H1 (cell line): ENCODE data around the gene PTPRC. TPM values are rescaled to one million over a fixed set of nuclear protein-coding genes. Genes with fewer than 3 reads are reported as not detected.

Experiments
- CTCF ChIA-PET: fragments of 300-600 bp; sonication (Branson Sonifier 250); formaldehyde crosslinking; loops from one replicate; lab custom pipeline; 2021; ENCODE audit not compliant: partially characterized antibody; lab: Charles Lee
- POLR2A ChIA-PET: fragments of 300-600 bp; sonication (Branson Sonifier 250); formaldehyde crosslinking; loops from one replicate; lab custom pipeline; 2021; ENCODE audit warnings: inconsistent platforms; ENCODE audit not compliant: partially characterized antibody; lab: Charles Lee
- DNase-seq, 2 experiments: peaks; one replicate each; pipeline versions ENCODE4 v3.0.0 to v3.0.0-alpha.2; 2010 to 2022; ENCODE audit warnings: low spot score in 2 of 2, low read depth in 1 of 2, mixed read lengths in 1 of 2
- FAIRE-seq: peaks from 2 replicates; lab custom pipeline; 2011; peaks lifted over from hg19 to GRCh38; lab: Jason Lieb, UNC
- H2AFZ ChIP-seq: 2 replicates; pipeline ENCODE4 v1.8.1; 2012; ENCODE audit warnings: low read length, inconsistent platforms
- H2AK5ac ChIP-seq: 2 replicates; pipeline ENCODE4 v1.6.1; 2013; ENCODE audit warnings: low read depth, low read length
- H2BK120ac ChIP-seq: replicated peaks from 2 replicates; pipeline ENCODE3; 2013; ENCODE audit warnings: low read depth, low read length, inconsistent platforms
- H2BK12ac ChIP-seq: 2 replicates; pipeline ENCODE4 v1.6.1; 2013; ENCODE audit warnings: low read depth, low read length
- H2BK15ac ChIP-seq: 2 replicates; pipeline ENCODE4 v1.6.1; 2013; ENCODE audit warnings: low read length
- H2BK20ac ChIP-seq: 2 replicates; pipeline ENCODE4 v1.6.1; 2013; ENCODE audit warnings: low read length
- H2BK5ac ChIP-seq: 2 replicates; pipeline ENCODE4 v1.6.1; 2013; ENCODE audit warnings: low read depth, low read length
- H3K14ac ChIP-seq: 2 replicates; pipeline ENCODE4 v1.6.1; 2013; ENCODE audit warnings: inconsistent platforms; ENCODE audit not compliant: insufficient read length
- H3K18ac ChIP-seq: 2 replicates; pipeline ENCODE4 v1.6.1; 2013; ENCODE audit warnings: low read length; ENCODE audit errors: extremely low read depth
- H3K23ac ChIP-seq: 2 replicates; pipeline ENCODE4 v1.6.1; 2013; ENCODE audit warnings: inconsistent platforms; ENCODE audit not compliant: insufficient read length
- H3K23me2 ChIP-seq: 2 replicates; pipeline ENCODE4 v1.6.1; 2013; ENCODE audit warnings: low read depth, low read length
- H3K27ac ChIP-seq: 2 replicates; pipeline ENCODE4 v1.6.1; 2011; ENCODE audit warnings: low read depth, low read length, inconsistent platforms
- H3K27me3 ChIP-seq, 4 experiments: replicated peaks in 1 of 4; 1 replicate in 1 of 4; 2 replicates in 3 of 4; pipeline versions ENCODE4 v1.6.1 to v1.8.1; 2011 to 2013; ENCODE audit warnings: low read length in 3 of 4, mild to moderate bottlenecking in 3 of 4, inconsistent platforms in 2 of 4, mixed read lengths in 2 of 4, moderate library complexity in 1 of 4; ENCODE audit not compliant: control insufficient read depth in 3 of 4, insufficient read depth in 3 of 4; ENCODE audit errors: extremely low read depth in 1 of 4
- H3K36me3 ChIP-seq, 4 experiments: 2 replicates each; pipeline versions ENCODE4 v1.6.1 to v1.8.1; 2011 to 2013; ENCODE audit warnings: mild to moderate bottlenecking in 4 of 4, low read length in 3 of 4, moderate library complexity in 2 of 4, control low read depth in 1 of 4, inconsistent platforms in 1 of 4; ENCODE audit not compliant: insufficient read depth in 4 of 4, control insufficient read depth in 2 of 4
- H3K4ac ChIP-seq: replicated peaks from 2 replicates; pipeline ENCODE3; 2013; ENCODE audit warnings: low read length, low read depth, mixed read lengths, inconsistent platforms; ENCODE audit not compliant: insufficient read length
- H3K4me1 ChIP-seq, 4 experiments: replicated peaks in 1 of 4; 1 replicate in 1 of 4; 2 replicates in 3 of 4; pipeline versions ENCODE4 v1.6.1 to v1.8.1; 2011 to 2013; ENCODE audit warnings: low read length in 3 of 4, inconsistent platforms in 2 of 4, mixed read lengths in 1 of 4; ENCODE audit not compliant: insufficient read depth in 4 of 4, control insufficient read depth in 3 of 4
- H3K4me2 ChIP-seq, 2 experiments: 2 replicates each; pipeline versions ENCODE4 v1.6.1 to v1.8.1; 2011 to 2013; ENCODE audit warnings: low read depth in 2 of 2, low read length in 2 of 2, control low read depth in 1 of 2, inconsistent platforms in 1 of 2, mild to moderate bottlenecking in 1 of 2; ENCODE audit not compliant: insufficient read depth in 1 of 2
- H3K4me3 ChIP-seq, 4 experiments: fragments of 200-600, 300-600 bp in 1 of 4; sonication (generic), shearing (Covaris generic), sonication (Bioruptor Twin) in 1 of 4; 2 replicates each; pipeline versions ENCODE4 v1.5.1 to v1.8.1; 2011 to 2016; ENCODE audit warnings: low read length in 4 of 4, low read depth in 3 of 4, control low read depth in 2 of 4, inconsistent platforms in 2 of 4, mild to moderate bottlenecking in 2 of 4, mixed read lengths in 1 of 4, moderate library complexity in 1 of 4; ENCODE audit not compliant: insufficient read depth in 2 of 4; ENCODE audit errors: extremely low read depth in 1 of 4
- H3K56ac ChIP-seq: replicated peaks from 2 replicates; pipeline ENCODE3; 2013; ENCODE audit warnings: low read depth, mild to moderate bottlenecking, mixed read lengths, low read length, inconsistent platforms; ENCODE audit not compliant: insufficient read length
- H3K79me1 ChIP-seq: 2 replicates; pipeline ENCODE4 v1.6.1; 2013; ENCODE audit warnings: low read depth, low read length, control low read depth
- H3K79me2 ChIP-seq, 2 experiments: 2 replicates each; pipeline versions ENCODE4 v1.6.1 to v1.8.1; 2012 to 2013; ENCODE audit warnings: low read length in 2 of 2, mild to moderate bottlenecking in 2 of 2, inconsistent platforms in 1 of 2; ENCODE audit not compliant: insufficient read depth in 2 of 2, control insufficient read depth in 1 of 2
- H3K9ac ChIP-seq, 4 experiments: replicated peaks in 1 of 4; 1 replicate in 1 of 4; 2 replicates in 3 of 4; pipeline versions ENCODE4 v1.6.1 to v1.8.1; 2011 to 2013; ENCODE audit warnings: low read depth in 3 of 4, low read length in 3 of 4, control low read depth in 2 of 4, mild to moderate bottlenecking in 2 of 4, moderate library complexity in 2 of 4, inconsistent platforms in 1 of 4; ENCODE audit errors: extremely low read depth in 1 of 4
- H3K9me3 ChIP-seq, 2 experiments: 2 replicates each; pipeline versions ENCODE4 v1.6.1 to v1.8.1; 2012 to 2013; ENCODE audit warnings: mild to moderate bottlenecking in 2 of 2, moderate library complexity in 2 of 2, control low read depth in 1 of 2, inconsistent platforms in 1 of 2, low read depth in 1 of 2, low read length in 1 of 2, mixed read lengths in 1 of 2; ENCODE audit not compliant: insufficient read depth in 2 of 2
- H4K20me1 ChIP-seq, 2 experiments: replicated peaks in 1 of 2; 2 replicates each; pipeline versions ENCODE3 to v1.8.1; 2011 to 2013; ENCODE audit warnings: inconsistent platforms in 2 of 2, low read length in 2 of 2, mild to moderate bottlenecking in 1 of 2; ENCODE audit not compliant: insufficient read depth in 2 of 2, control insufficient read depth in 1 of 2
- H4K5ac ChIP-seq: 2 replicates; pipeline ENCODE4 v1.6.1; 2013; ENCODE audit warnings: low read length, low read depth, mixed read lengths, inconsistent platforms; ENCODE audit not compliant: insufficient read length
- H4K8ac ChIP-seq: 2 replicates; pipeline ENCODE4 v1.8.0; 2013; ENCODE audit warnings: mild to moderate bottlenecking, moderate library complexity, low read length, inconsistent platforms; ENCODE audit not compliant: insufficient read depth; ENCODE audit errors: extremely low read depth
- H4K91ac ChIP-seq: replicated peaks from 2 replicates; pipeline ENCODE3; 2013; ENCODE audit warnings: low read length, mixed read lengths, inconsistent platforms; ENCODE audit not compliant: insufficient read length
- BACH1 ChIP-seq: IDR thresholded peaks from 2 replicates; pipeline ENCODE4 v1.6.1; 2012; ENCODE audit warnings: low read length, improper control_type of control experiment
- CTBP2 ChIP-seq: IDR thresholded peaks from 2 replicates; pipeline ENCODE4 v1.7.0; 2011; ENCODE audit warnings: borderline replicate concordance, mild to moderate bottlenecking, moderate library complexity, mixed read lengths, low read length; ENCODE audit not compliant: insufficient read depth, insufficient read length
- JUND ChIP-seq: IDR thresholded peaks from 2 replicates; pipeline ENCODE4 v1.6.1; 2011; ENCODE audit warnings: mild to moderate bottlenecking, improper control_type of control experiment, low read length
- KDM5A ChIP-seq: fragments of 200-600 bp; IDR thresholded peaks from 2 replicates; pipeline ENCODE4 v1.7.1; 2012; ENCODE audit warnings: mild to moderate bottlenecking, low read length, inconsistent platforms, mixed read lengths
- MAX ChIP-seq: IDR thresholded peaks from 2 replicates; pipeline ENCODE4 v1.6.1; 2012; ENCODE audit warnings: inconsistent platforms
- RAD21 ChIP-seq, 2 experiments: IDR thresholded peaks in 1 of 2; conservative IDR thresholded peaks in 1 of 2; 2 replicates each; pipeline ENCODE4 v1.6.1; 2011; ENCODE audit warnings: low read depth in 2 of 2, low read length in 2 of 2, improper control_type of control experiment in 1 of 2, inconsistent platforms in 1 of 2, mild to moderate bottlenecking in 1 of 2, moderate library complexity in 1 of 2
- ZNF274 ChIP-seq: IDR thresholded peaks from 2 replicates; pipeline ENCODE4 v1.7.0; 2012; ENCODE audit warnings: low read length, borderline replicate concordance; ENCODE audit errors: extremely low read depth
- WGBS, 2 experiments: shearing (Covaris generic) in 1 of 2; methylation state at CpG; one replicate each; pipeline versions ENCODE4 v1.1.6 to v1.1.7; 2013 to 2015; ENCODE audit warnings: low lambda C conversion rate in 2 of 2, mixed read lengths in 2 of 2, inconsistent platforms in 1 of 2, low coverage in 1 of 2, missing lambda C conversion rate in 1 of 2; ENCODE audit not compliant: insufficient replicate concordance in 2 of 2, insufficient coverage in 1 of 2, insufficient read length in 1 of 2; ENCODE audit errors: extremely low coverage in 1 of 2, missing lambda C conversion rate in 1 of 2; 5-methylcytosine and 5-hydroxymethylcytosine counted together
- polyA plus RNA-seq, 7 experiments: library from polyadenylated mRNA; depleted of rRNA in 3 of 7; stranded (reverse) in 5 of 7; unstranded in 2 of 7; fragments of >200 nt in 5 of 7; fragments of 200-250 nt in 2 of 7; gene quantifications; 1 replicate in 5 of 7; 2 replicates in 1 of 7; 4 replicates in 1 of 7; pipeline versions ENCODE4 v1.2.1 to v1.2.3, GENCODE V29; 2011 to 2013; ENCODE audit warnings: missing spikeins in 2 of 7, mixed read lengths in 2 of 7
- total RNA-seq: library from RNA; stranded (reverse); fragmentation: NEBNext Ultra II Directional; extraction: Animal tissue kit (Norgen Biotek cat#: 25700); gene quantifications from 2 replicates; pipeline ENCODE4 v1.2.1, GENCODE V29; 2021

Gene PTPRC
- total and polyA plus RNA-seq, 2 of the 8 experiments (the other 6 are each of a cell fraction or from before 2014, with no cell fraction given), result 0.05 TPM; not detected in 1

GRCh38 chr1:198716051-198716450 is 77.2 kb downstream of the PTPRC start:
- H3K27me3 ChIP-seq, result no peaks in the 10 kb centered on the region
- no peak overlapping the region for H4K5ac ChIP-seq
- H3K27ac ChIP-seq, result no peak overlapping the region
- H2BK15ac ChIP-seq, result no peak overlapping the region
- H4K20me1 ChIP-seq, result no peaks in the 10 kb centered on the region
- FAIRE-seq (no peak), DNase-seq (no peak)
- H2AK5ac ChIP-seq, result no peak overlapping the region
- no peak overlapping the region for H3K14ac ChIP-seq
- H3K4me3 ChIP-seq, result no peak overlapping the region
- H3K23ac ChIP-seq, result no peak overlapping the region
- H3K23me2 ChIP-seq, result no peaks in the 10 kb centered on the region
- no peak overlapping the region for H3K56ac ChIP-seq
- H4K91ac ChIP-seq, result no peak overlapping the region
- no peak overlapping the region for H2BK120ac ChIP-seq
- no peaks in the 10 kb centered on the region for H3K4me1 ChIP-seq
- no peak overlapping the region for H3K4ac ChIP-seq
- H3K36me3 ChIP-seq, result no peaks in the 10 kb centered on the region
- ChIA-PET CTCF (interaction anchor here (0.7 to 0.9 kb wide), 2 partner anchors 17 kb away, joined by 3 to 5 read pairs; no protein-coding TSS in a partner anchor), POLR2A (no interaction called here)
- H2BK20ac ChIP-seq, result no peak overlapping the region
- no peak overlapping the region for H3K18ac ChIP-seq
- no peak overlapping the region for H2BK12ac ChIP-seq
- H3K4me2 ChIP-seq, result no peak overlapping the region
- H3K79me2 ChIP-seq, result no peaks in the 10 kb centered on the region
- no peak overlapping the region for H2AFZ ChIP-seq
- no peak overlapping the region for H3K9ac ChIP-seq
- H3K9me3 ChIP-seq, result peaks cover 0 to 2% of the 10 kb centered on the region in 2 experiments; a peak in 1 of 4 replicates
- no peaks in the 10 kb centered on the region for H3K79me1 ChIP-seq
- WGBS, 2 experiments, result 95% methylated on average over 5 of the region's 5 CpGs; no CpG with 5 or more reads in 1 of the 2 experiments
- H4K8ac ChIP-seq, result no peak overlapping the region
- no peak overlapping the region for H2BK5ac ChIP-seq
- TF ChIP-seq KDM5A (no peak), JUND (no peak), ZNF274 (no peak), CTBP2 (no peak), RAD21 (IDR thresholded peaks at IDR 0.05 in 1 of 2, conservative IDR thresholded peaks at IDR 0.05 in 1 of 2; ENCODE audit: low read depth in 2 of 2, low read length in 2 of 2) (no peak), MAX (no peak), BACH1 (no peak)
